GM23338 (cell line): Measurements from ENCODE around the gene GRID1. TPM values are rescaled to one million over a fixed set of nuclear protein-coding genes. Genes with fewer than 3 reads are reported as not detected.

Source experiments
- ATAC-seq: fragments of 200-7000 bp; cut with Tn5 transposase; 3 replicates; pipeline ENCODE4 v1.9.1; 2020
- DNase-seq: peaks from one replicate; pipeline ENCODE4 v3.0.0-alpha.2; 2015; ENCODE audit warnings: low spot score
- H2AFZ ChIP-seq: fragments of 200-600 bp; sonication (generic); 2 replicates; pipeline ENCODE4 v1.8.0; 2016; ENCODE audit warnings: antibody characterized with exemption, mild to moderate bottlenecking, moderate library complexity
- H3F3A ChIP-seq: fragments of 200-600 bp; sonication (generic); replicated peaks from 2 replicates; pipeline ENCODE4 v1.8.0; 2017; ENCODE audit warnings: antibody characterized with exemption, mixed run types, low read depth
- H3K27ac ChIP-seq: fragments of 200-600 bp; sonication (generic); 2 replicates; pipeline ENCODE4 v1.6.1; 2016; ENCODE audit warnings: low read depth
- H3K27me3 ChIP-seq: fragments of 200-600 bp; sonication (generic); 2 replicates; pipeline ENCODE4 v1.8.0; 2016; ENCODE audit warnings: mild to moderate bottlenecking, mixed run types, moderate library complexity; ENCODE audit not compliant: insufficient read depth
- H3K36me3 ChIP-seq: fragments of 200-600 bp; sonication (generic); 2 replicates; pipeline ENCODE4 v1.8.0; 2016; ENCODE audit warnings: mild to moderate bottlenecking; ENCODE audit not compliant: insufficient read depth
- H3K4me1 ChIP-seq: fragments of 200-600 bp; sonication (generic); 2 replicates; pipeline ENCODE4 v1.8.0; 2016; ENCODE audit warnings: mild to moderate bottlenecking, moderate library complexity; ENCODE audit not compliant: insufficient read depth
- H3K4me2 ChIP-seq: fragments of 200-600 bp; sonication (generic); 2 replicates; pipeline ENCODE4 v1.7.1; 2017; ENCODE audit warnings: mixed run types
- H3K4me3 ChIP-seq: fragments of 200-600 bp; sonication (generic); 2 replicates; pipeline ENCODE4 v1.6.1; 2016; ENCODE audit warnings: mixed run types
- H3K79me2 ChIP-seq: fragments of 200-600 bp; sonication (generic); replicated peaks from 2 replicates; pipeline ENCODE4 v1.8.0; 2017; ENCODE audit warnings: mild to moderate bottlenecking; ENCODE audit not compliant: insufficient read depth
- H3K9me2 ChIP-seq: fragments of 200-600 bp; sonication (generic); 2 replicates; pipeline ENCODE4 v1.8.0; 2017; ENCODE audit not compliant: insufficient read depth
- H4K20me1 ChIP-seq: fragments of 200-600 bp; sonication (generic); replicated peaks from 2 replicates; pipeline ENCODE4 v1.8.0; 2017; ENCODE audit warnings: mild to moderate bottlenecking; ENCODE audit not compliant: insufficient read depth
- H3K27ac Mint-ChIP-seq: 2 replicates; pipeline ENCODE4 v1.8.0; 2020; ENCODE audit warnings: inconsistent platforms, mild to moderate bottlenecking, moderate library complexity, mixed read lengths
- H3K27me3 Mint-ChIP-seq: 3 replicates; pipeline ENCODE4 v1.8.0; 2022; ENCODE audit warnings: low read depth, mild to moderate bottlenecking, moderate library complexity, mixed read lengths, inconsistent platforms; ENCODE audit not compliant: insufficient read depth, poor library complexity
- H3K36me3 Mint-ChIP-seq: 3 replicates; pipeline ENCODE4 v1.8.0; 2021; ENCODE audit warnings: low read depth, mild to moderate bottlenecking, inconsistent platforms, moderate library complexity, mixed read lengths
- H3K4me1 Mint-ChIP-seq: 3 replicates; pipeline ENCODE4 v1.8.0; 2020; ENCODE audit warnings: mild to moderate bottlenecking, inconsistent platforms, mixed read lengths
- H3K4me3 Mint-ChIP-seq: 3 replicates; pipeline ENCODE4 v1.8.0; 2021; ENCODE audit warnings: moderate library complexity, mild to moderate bottlenecking, inconsistent platforms, mixed read lengths
- H3K9me3 Mint-ChIP-seq: 3 replicates; pipeline ENCODE4 v1.8.0; 2020; ENCODE audit warnings: moderate library complexity, mild to moderate bottlenecking, inconsistent platforms, mixed read lengths
- CREB1 ChIP-seq: fragments of 250-450 bp; sonication (Bioruptor Pico); IDR thresholded peaks from 2 replicates; pipeline ENCODE4 v1.5.0; 2020; ENCODE audit warnings: low read depth, mild to moderate bottlenecking, moderate library complexity
- EZH2phosphoT487 ChIP-seq: fragments of 200-600 bp; sonication (generic); IDR thresholded peaks from one replicate; pipeline ENCODE4 v1.8.1; 2018; ENCODE audit warnings: antibody characterized with exemption; ENCODE audit not compliant: unreplicated experiment
- NANOG ChIP-seq: IDR thresholded peaks from 2 replicates; pipeline ENCODE4 v1.6.1; 2016; ENCODE audit warnings: antibody characterized with exemption, borderline replicate concordance
- ZNF114 ChIP-seq: fragments of 250-450 bp; sonication (Bioruptor Pico); IDR thresholded peaks from 2 replicates; pipeline ENCODE4 v1.5.0; 2020; ENCODE audit warnings: mild to moderate bottlenecking, moderate library complexity
- ZNF331 ChIP-seq: fragments of 250-450 bp; sonication (Bioruptor Pico); IDR thresholded peaks from 2 replicates; pipeline ENCODE4 v1.5.0; 2020; ENCODE audit warnings: low read depth, mild to moderate bottlenecking, moderate library complexity
- polyA plus RNA-seq: library from polyadenylated mRNA; unstranded; fragments of >200 nt; fragmentation: Nextera tagmentation; extraction: Ambion mirVana; gene quantifications from 2 replicates; pipeline ENCODE4 v1.2.1, GENCODE V29; 2016
- total RNA-seq: library from RNA; depleted of rRNA; stranded (reverse); fragments of >200 nt; shearing (Covaris generic); gene quantifications from 2 replicates; pipeline ENCODE4 v1.2.3, GENCODE V29; 2014
- TF ChIP-seq, protein P1 (sequence below): fragments of 250-450 bp; sonication (Bioruptor Pico); IDR thresholded peaks from 2 replicates; pipeline ENCODE4 v1.5.0; 2020; ENCODE audit warnings: mild to moderate bottlenecking, moderate library complexity
- TF ChIP-seq, protein P2 (sequence below), 2 experiments: fragments of 200-600 bp in 1 of 2; sonication (generic) in 1 of 2; conservative IDR thresholded peaks; 2 replicates each; pipeline versions ENCODE4 v1.5.1 to v1.6.1; 2016 to 2017; ENCODE audit warnings: antibody characterized with exemption in 2 of 2, low read depth in 2 of 2, mild to moderate bottlenecking in 2 of 2, moderate library complexity in 1 of 2
- TF ChIP-seq, protein P3 (sequence below): IDR thresholded peaks from one replicate; pipeline ENCODE4 v1.6.1; 2018; ENCODE audit warnings: antibody characterized with exemption; ENCODE audit not compliant: unreplicated experiment

The GRID1 gene
- total and polyA plus RNA-seq, 2 experiments from 2014 or later, result 0.14 to 0.15 TPM

DNA sequence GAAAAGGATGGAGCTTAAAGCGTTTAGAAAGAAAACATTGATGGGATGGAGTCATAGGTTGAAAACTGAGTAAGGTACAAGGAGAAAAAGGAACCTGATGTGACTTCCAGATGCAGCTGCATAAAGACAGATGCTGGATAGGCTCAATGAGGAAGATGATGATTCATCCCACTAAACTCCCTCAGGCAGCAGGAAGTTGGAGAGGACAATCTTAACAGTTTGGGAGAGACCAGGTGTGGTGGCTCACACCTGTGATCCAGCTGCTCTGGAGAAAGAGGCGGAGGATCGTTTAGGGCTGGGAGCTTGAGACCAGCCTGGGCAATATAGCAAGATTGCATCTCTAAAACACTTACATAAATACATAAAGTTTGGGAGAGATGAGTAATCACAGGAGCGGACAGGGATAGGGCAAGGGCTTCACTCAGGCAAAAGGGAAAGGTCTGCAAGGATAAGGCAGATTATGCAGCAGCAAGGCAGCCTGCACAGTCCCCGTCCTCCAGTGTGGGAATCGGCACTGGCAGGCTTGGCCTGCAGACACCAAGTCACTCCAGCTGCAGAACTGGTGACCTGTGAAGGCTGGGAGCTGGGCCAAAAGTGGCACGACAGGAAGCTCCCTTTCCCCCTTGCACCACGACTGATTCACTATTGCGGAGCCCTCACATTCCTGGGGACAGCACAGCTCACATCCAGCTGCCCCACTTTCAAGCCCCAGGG lies 438.5 kb downstream of the GRID1 start:
- H3K27me3 Mint-ChIP-seq, result no peaks in the 10 kb centered on the region
- Histone ChIP-seq H3K4me1 (no peaks in the 10 kb centered on the region), H4K20me1 (no peaks in the 10 kb centered on the region), H3F3A (no peaks in the 10 kb centered on the region), H3K9me2 (no peaks in the 10 kb centered on the region), H2AFZ (no peak overlapping the region), H3K27ac (no peak overlapping the region), H3K4me2 (no peak overlapping the region), H3K36me3 (no peaks in the 10 kb centered on the region), H3K27me3 (no peaks in the 10 kb centered on the region), H3K4me3 (no peak overlapping the region), H3K79me2 (no peaks in the 10 kb centered on the region)
- peaks cover 84% of the 10 kb centered on the region for H3K9me3 Mint-ChIP-seq
- no peak overlapping the region for H3K27ac Mint-ChIP-seq
- H3K36me3 Mint-ChIP-seq, result no peaks in the 10 kb centered on the region; the same call in 1 of the 3 replicates
- no peak for ATAC-seq
- no peaks in the 10 kb centered on the region for H3K4me1 Mint-ChIP-seq
- DNase-seq, result no peak
- TF ChIP-seq, protein P1, sequence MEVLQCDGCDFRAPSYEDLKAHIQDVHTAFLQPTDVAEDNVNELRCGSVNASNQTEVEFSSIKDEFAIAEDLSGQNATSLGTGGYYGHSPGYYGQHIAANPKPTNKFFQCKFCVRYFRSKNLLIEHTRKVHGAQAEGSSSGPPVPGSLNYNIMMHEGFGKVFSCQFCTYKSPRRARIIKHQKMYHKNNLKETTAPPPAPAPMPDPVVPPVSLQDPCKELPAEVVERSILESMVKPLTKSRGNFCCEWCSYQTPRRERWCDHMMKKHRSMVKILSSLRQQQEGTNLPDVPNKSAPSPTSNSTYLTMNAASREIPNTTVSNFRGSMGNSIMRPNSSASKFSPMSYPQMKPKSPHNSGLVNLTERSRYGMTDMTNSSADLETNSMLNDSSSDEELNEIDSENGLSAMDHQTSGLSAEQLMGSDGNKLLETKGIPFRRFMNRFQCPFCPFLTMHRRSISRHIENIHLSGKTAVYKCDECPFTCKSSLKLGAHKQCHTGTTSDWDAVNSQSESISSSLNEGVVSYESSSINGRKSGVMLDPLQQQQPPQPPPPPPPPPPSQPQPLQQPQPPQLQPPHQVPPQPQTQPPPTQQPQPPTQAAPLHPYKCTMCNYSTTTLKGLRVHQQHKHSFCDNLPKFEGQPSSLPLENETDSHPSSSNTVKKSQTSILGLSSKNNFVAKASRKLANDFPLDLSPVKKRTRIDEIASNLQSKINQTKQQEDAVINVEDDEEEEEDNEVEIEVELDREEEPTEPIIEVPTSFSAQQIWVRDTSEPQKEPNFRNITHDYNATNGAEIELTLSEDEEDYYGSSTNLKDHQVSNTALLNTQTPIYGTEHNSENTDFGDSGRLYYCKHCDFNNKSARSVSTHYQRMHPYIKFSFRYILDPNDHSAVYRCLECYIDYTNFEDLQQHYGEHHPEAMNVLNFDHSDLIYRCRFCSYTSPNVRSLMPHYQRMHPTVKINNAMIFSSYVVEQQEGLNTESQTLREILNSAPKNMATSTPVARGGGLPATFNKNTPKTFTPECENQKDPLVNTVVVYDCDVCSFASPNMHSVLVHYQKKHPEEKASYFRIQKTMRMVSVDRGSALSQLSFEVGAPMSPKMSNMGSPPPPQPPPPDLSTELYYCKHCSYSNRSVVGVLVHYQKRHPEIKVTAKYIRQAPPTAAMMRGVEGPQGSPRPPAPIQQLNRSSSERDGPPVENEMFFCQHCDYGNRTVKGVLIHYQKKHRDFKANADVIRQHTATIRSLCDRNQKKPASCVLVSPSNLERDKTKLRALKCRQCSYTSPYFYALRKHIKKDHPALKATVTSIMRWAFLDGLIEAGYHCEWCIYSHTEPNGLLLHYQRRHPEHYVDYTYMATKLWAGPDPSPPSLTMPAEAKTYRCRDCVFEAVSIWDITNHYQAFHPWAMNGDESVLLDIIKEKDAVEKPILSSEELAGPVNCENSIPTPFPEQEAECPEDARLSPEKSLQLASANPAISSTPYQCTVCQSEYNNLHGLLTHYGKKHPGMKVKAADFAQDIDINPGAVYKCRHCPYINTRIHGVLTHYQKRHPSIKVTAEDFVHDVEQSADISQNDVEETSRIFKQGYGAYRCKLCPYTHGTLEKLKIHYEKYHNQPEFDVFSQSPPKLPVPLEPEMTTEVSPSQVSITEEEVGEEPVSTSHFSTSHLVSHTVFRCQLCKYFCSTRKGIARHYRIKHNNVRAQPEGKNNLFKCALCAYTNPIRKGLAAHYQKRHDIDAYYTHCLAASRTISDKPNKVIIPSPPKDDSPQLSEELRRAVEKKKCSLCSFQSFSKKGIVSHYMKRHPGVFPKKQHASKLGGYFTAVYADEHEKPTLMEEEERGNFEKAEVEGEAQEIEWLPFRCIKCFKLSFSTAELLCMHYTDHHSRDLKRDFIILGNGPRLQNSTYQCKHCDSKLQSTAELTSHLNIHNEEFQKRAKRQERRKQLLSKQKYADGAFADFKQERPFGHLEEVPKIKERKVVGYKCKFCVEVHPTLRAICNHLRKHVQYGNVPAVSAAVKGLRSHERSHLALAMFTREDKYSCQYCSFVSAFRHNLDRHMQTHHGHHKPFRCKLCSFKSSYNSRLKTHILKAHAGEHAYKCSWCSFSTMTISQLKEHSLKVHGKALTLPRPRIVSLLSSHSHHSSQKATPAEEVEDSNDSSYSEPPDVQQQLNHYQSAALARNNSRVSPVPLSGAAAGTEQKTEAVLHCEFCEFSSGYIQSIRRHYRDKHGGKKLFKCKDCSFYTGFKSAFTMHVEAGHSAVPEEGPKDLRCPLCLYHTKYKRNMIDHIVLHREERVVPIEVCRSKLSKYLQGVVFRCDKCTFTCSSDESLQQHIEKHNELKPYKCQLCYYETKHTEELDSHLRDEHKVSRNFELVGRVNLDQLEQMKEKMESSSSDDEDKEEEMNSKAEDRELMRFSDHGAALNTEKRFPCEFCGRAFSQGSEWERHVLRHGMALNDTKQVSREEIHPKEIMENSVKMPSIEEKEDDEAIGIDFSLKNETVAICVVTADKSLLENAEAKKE (CRISPR knock-in tag), result no peak
- TF ChIP-seq CREB1 (CRISPR knock-in tag) (no peak), NANOG (no peak), ZNF331 (CRISPR knock-in tag) (no peak), ZNF114 (CRISPR knock-in tag) (no peak), EZH2phosphoT487 (no peak)
- TF ChIP-seq, protein P2, sequence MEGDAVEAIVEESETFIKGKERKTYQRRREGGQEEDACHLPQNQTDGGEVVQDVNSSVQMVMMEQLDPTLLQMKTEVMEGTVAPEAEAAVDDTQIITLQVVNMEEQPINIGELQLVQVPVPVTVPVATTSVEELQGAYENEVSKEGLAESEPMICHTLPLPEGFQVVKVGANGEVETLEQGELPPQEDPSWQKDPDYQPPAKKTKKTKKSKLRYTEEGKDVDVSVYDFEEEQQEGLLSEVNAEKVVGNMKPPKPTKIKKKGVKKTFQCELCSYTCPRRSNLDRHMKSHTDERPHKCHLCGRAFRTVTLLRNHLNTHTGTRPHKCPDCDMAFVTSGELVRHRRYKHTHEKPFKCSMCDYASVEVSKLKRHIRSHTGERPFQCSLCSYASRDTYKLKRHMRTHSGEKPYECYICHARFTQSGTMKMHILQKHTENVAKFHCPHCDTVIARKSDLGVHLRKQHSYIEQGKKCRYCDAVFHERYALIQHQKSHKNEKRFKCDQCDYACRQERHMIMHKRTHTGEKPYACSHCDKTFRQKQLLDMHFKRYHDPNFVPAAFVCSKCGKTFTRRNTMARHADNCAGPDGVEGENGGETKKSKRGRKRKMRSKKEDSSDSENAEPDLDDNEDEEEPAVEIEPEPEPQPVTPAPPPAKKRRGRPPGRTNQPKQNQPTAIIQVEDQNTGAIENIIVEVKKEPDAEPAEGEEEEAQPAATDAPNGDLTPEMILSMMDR (conservative IDR thresholded peaks at IDR 0.05; ENCODE audit: low read depth in 2 of 2), result no peak
- TF ChIP-seq, protein P3, sequence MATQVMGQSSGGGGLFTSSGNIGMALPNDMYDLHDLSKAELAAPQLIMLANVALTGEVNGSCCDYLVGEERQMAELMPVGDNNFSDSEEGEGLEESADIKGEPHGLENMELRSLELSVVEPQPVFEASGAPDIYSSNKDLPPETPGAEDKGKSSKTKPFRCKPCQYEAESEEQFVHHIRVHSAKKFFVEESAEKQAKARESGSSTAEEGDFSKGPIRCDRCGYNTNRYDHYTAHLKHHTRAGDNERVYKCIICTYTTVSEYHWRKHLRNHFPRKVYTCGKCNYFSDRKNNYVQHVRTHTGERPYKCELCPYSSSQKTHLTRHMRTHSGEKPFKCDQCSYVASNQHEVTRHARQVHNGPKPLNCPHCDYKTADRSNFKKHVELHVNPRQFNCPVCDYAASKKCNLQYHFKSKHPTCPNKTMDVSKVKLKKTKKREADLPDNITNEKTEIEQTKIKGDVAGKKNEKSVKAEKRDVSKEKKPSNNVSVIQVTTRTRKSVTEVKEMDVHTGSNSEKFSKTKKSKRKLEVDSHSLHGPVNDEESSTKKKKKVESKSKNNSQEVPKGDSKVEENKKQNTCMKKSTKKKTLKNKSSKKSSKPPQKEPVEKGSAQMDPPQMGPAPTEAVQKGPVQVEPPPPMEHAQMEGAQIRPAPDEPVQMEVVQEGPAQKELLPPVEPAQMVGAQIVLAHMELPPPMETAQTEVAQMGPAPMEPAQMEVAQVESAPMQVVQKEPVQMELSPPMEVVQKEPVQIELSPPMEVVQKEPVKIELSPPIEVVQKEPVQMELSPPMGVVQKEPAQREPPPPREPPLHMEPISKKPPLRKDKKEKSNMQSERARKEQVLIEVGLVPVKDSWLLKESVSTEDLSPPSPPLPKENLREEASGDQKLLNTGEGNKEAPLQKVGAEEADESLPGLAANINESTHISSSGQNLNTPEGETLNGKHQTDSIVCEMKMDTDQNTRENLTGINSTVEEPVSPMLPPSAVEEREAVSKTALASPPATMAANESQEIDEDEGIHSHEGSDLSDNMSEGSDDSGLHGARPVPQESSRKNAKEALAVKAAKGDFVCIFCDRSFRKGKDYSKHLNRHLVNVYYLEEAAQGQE, result no peak
- no peak overlapping the region for H3K4me3 Mint-ChIP-seq
